ENCODE results near the gene COL5A2.

DNA sequence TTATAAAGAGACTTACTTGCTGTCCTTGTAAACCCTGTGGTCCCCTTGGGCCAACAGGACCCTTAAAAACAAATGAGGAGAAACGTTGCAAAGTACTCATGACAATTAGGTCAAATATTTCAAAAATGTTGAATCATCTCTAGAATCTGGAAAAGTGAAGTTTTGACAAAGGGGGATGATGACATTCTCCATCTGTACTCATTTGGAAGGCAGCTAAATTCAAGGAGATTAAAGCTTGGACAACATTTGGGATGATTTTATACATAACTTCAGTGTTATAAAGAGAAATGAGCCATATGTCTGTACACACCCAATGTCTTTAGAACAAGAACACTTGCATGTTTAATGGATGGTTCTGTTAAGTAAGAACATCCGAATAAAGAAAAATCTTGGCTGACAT lies 92.9 kb downstream of the COL5A2 start:
- TF ChIP-seq CTCF (conservative IDR thresholded peaks at IDR 0.05; ENCODE audit: low read length) = no peak
- no peak for TF ChIP-seq EZH2phosphoT487 (IDR thresholded peaks at IDR 0.05; ENCODE audit: borderline replicate concordance)
